SK-MEL-5 (cell line): ENCODE data around the gene RNF31. TPM values are rescaled to one million over a fixed set of nuclear protein-coding genes. Genes with fewer than 3 reads are reported as not detected.
"Not testable (repeated sequence)": the region's sequence is repeated elsewhere in the genome, so short reads cannot be mapped to it uniquely, and the experiment has no call there.

ENCODE experiments used
- DNase-seq: peaks from one replicate; pipeline ENCODE4 v3.0.0-alpha.2; 2016; ENCODE audit warnings: low read depth, low spot score
- in situ Hi-C: cut with HindIII; loops from 2 replicates; pipeline ENCODE4 v1.10.0; 2016; ENCODE audit warnings: low sequenced_read_pairs, high pct_unique_total_duplicates, low pct_unique_long_range_greater_than_20kb
- total RNA-seq: library from RNA; depleted of rRNA; stranded (reverse); fragments of >200 nt; shearing (Covaris generic); gene quantifications from 2 replicates; pipeline ENCODE4 v1.2.3, GENCODE V29; 2014

The RNF31 gene
- total RNA-seq, 1 experiment from 2014 or later: 47.2 TPM

DNA sequence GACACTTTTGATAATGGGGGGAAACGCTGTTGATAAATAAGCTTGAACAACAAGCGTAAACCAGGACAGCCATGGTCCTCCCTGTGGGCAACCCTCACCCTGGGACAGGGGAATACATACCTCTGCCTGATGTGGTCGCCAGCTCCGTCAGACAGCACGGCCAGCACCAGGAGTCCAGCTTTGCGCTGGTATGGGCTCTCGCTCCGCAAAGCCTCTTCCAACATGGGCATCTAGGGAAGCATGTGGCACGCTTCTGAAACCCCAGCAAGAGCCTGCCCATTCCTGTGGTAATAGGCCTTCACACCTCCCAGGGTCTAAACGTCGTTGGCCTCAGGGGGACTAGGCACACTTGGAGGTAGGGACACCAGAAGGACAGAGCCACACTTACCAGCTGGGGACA lies 38.4 kb downstream of the RNF31 start:
- no peak for DNase-seq
- in situ Hi-C loops: no loop called here

GRCh38 chr14:24186831-24187538 lies 39.7 kb downstream of the RNF31 start:
- no peak for DNase-seq
- in situ Hi-C loops: no loop called here

DNA sequence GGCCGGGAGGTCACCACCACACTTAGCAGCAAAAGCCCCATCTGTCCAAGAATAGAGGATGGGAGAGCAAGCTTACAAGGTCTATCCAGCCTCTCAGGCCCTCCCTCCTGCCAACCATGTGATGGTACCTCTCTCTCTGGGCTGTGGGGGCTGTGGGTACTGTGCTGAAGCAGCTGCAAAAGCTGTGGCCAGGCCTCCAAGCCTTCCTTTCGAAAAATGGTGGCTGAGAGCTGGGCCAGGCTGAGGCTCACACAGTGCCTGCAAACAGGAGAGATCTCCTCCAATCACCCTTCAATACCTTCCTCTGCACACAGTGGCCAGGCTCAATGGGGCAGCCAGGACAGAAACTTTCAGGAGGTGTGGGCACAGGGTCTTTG lies 40.2 kb downstream of the RNF31 start:
- in situ Hi-C loops: no loop called here
- DNase-seq: no peak

DNA sequence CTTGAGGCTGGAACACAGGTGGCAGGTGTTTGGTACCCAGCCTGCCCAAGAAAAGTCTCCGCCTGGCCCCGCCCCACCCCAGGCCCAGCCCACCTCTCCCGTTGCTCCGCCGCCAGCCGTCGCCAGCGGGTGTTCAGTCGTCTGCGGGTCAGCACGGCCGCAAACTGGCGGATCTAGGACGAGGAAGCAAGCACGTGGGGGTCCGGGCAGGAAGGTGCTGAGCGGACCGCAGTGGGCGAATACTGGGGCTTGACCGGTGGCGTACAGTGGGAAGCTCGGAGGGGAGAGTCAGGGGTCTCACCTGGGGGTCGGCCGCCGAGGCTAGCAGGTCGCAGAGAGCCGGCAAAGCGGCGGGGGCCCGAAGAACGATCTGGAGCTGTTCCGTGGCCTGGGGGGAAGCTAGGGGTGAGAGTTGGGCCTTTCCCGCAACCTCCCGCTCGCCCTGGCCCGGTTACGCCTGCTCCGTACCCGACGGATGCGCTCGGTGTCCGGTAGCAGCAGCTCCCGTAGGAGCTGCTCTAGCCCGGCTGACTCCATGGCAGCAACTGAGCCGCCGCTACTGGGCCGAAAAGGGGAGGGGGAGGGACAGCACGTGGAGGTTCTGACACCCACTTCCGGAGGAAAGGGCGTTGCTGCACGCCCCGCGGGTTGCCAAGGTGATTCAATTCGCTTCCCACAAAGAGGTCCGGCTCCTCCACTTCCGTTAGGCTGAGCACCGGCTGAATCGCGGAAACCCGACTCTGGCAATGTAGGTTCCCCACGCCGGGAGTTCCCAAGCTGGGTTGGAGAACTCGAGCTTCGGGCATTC lies 41.2 kb downstream of the RNF31 start, which contains the start of gene IPO4:
TSS of gene IPO4 (minus strand) at position 566 of the 808 bp plus-strand sequence. CDS start at position 537, 29 bp downstream.
- in situ Hi-C loops: no loop called here
- peak; percentile 96 for DNase-seq

GRCh38 chr14:24189059-24189375 lies 41.7 kb downstream of the RNF31 start:
- in situ Hi-C loops: no loop called here
- DNase-seq: no peak

DNA sequence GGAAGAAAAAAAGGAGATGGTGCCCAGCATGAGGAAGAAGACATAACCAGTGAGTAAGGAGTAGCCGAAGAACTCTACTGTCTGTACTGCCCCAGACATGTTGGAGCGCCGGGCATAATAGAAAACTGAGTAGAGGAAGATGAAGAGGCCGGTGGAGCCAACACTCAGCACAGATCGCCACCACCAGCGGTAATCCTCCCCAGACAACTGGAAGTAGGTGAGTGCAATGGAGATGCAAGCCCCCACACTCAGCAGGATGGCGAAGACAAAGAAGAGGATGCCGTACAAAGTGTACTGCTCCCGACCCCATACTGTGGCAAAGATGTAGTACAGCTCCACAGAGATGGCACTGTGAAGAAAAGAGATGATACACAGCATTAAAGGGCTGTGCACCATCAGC lies 42.2 kb downstream of the RNF31 start:
- no peak for DNase-seq
- in situ Hi-C loops: no loop called here

- in situ Hi-C loops: no loop called here
- no peak for DNase-seq
Measured at GRCh38 chr14:24190416-24190815, 43.1 kb downstream of the RNF31 start.

GRCh38 chr14:24192933-24193332 lies 45.6 kb downstream of the RNF31 start:
- DNase-seq: no peak
- in situ Hi-C loops: no loop called here

- in situ Hi-C loops: no loop called here
- no peak for DNase-seq
Measured at GRCh38 chr14:24194186-24194872, 47.0 kb downstream of the RNF31 start.

DNA sequence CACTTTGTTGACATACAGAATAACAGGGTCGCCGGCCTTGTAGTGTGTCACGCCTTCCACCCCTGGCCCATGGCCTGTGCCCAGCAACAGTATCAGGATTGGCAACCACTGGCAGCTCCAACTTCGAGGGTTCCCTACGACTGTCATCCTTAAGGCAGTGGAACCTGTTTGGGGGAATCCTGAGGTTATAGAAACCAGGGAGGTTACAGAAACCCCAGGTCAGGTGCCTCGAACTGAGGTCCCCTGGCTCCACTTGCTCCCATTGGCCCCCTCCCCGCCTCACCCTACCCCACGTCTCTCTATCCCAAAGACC lies 47.5 kb downstream of the RNF31 start:
- in situ Hi-C loops: no loop called here

DNA sequence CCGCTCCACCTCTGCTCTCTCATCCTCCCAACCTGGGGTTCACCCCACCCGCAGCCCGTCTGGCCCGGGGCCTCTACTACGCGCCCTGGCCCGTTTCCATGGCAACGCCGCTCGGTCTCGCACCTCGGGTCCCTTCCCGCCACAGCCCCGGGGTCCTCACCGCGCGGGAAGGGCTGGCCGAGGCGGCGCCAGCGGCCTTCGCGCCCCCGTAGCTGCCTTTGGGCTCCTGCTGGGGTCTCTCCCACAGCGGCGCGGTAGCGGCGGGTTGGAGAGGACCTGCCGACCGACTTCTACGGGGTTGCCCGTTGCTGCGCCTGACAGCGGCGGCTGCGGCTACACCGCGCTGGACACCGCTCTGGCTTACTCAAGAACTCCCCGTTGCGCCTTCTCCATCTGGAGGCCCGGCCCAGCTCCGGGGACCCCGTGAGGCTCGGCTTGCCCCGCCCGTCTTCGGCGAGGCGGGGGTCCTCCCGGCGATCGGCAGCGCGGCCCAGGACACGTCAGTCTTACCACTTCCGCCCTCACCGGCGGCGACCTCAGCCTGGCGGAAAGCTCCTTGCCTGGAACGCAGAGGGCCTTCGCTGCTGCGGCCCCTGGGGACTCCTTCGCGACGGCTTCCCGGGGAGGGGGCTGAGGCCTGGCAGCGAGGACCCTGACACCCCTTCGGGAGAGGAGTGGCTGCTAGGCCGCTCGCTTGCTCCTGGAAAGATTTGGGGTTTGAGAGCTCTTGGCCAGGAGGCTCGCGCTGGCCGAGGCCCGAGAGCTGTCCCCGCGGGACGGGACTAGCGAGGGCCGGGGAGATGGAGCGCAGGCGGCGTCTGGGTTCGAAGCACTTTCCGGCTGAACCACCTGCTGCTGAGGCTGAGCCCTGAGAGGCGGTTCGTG lies 48.1 kb downstream of the RNF31 start, which contains the start of gene TM9SF1:
TSS of gene TM9SF1 (minus strand) at position 256 of the 885 bp plus-strand sequence. CDS start 422 bp downstream, outside the sequence.
- in situ Hi-C loops: no loop called here
- peak; percentile 77 for DNase-seq

More for the DNA sequence above, 47.5 kb downstream of the RNF31 start:
- no peak for DNase-seq

DNA sequence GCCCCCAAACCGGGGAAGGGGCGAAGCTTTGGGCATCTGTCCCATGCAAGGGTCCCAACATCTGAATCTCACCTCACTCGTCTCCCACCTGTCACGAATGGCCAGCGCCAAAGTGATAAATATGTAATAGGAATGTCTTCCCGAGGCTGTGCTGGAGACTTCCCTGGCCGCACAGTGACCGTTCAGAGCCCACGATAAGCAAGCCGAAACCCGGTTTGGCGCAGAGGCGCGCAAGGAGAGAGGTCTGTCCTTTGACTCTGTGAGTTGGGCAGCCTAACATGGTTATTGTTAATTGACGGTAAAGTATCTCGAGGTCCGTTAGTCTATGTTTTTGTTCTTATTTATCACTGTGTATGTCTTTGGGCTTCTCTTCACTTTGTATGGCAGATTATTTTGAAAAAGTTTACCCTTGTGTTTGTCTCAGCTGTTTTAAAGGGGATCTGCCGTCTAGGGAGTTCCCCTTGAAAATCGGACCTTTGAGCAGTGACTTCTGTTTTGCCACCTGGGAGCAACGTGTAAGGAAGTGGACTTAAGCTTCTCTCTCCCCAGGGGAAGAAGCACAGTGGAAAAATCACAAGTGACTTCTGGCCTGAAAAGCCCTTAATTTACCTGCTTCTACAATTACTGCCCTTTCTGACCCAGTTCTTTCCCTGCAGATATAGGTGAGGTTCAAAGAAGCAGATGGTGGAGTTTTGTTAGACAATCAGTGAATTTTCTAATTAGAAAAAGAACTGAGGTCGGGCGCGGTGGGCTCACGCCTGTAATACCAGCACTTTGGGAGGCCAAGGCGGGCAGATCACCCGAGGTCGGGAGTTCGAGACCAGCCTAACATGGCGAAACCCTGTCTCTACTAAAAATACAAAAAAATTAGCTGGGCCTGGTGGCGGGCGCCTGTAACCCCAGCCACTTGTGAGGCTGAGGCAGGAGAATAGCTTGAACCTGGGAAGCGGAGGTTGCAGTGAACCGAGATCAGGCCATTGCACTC lies 49.1 kb downstream of the RNF31 start:
- in situ Hi-C loops: no loop called here
- no peak for DNase-seq

DNA sequence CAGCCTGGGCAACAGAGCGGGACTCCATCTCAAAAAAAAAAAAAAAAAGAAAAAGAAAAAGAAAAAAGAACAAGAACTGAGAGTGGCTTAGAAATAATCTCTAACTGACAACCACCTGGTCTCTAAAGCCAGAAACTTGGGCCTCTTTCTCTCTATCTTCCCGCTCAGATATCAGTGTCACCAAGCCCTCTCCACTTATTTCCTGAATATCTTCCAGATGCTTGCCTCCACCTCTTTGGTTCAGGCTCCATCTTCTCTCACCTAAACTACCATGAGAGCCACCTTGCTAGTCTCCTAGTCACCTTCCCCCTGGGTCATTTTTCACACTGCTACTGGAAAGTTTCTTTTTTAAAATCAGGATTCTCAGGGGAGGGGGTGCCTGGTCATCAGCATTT lies 49.8 kb downstream of the RNF31 start:
- no peak for DNase-seq
- in situ Hi-C loops: no loop called here

DNA sequence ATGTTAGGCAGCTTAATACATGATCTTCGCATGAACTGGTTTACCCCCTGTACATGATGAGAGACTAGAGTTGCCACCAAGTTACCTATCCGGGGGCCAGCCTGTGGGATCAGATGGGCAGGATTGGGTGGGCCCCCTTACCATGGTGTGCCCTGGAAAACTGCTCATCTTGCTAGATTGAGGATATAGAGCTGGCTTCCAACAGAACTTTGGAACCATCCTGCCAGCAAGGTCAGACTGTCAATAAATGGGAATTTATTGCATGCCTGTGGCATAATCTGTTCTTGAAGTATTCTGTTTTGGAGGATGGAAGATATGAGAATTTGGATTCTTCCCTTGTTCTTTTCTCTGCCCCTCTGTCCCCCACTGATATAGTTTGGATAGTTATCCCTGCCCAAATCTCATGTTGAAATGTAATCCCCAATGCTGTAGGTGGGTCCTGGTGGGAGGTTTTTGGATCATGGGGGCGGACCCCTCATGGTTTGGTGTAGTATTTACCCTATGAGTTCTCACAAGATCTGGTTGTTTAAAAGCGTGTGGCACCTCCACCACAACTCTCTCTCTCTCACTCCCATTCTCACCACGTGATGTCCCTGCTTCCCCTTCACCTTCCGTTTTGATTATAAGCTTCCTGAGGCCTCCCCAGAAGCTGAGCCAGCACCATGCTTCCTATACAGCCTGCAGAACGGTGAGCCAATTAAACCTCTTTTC lies 51.7 kb downstream of the RNF31 start:
- DNase-seq: no peak
- in situ Hi-C loops: no loop called here

DNA sequence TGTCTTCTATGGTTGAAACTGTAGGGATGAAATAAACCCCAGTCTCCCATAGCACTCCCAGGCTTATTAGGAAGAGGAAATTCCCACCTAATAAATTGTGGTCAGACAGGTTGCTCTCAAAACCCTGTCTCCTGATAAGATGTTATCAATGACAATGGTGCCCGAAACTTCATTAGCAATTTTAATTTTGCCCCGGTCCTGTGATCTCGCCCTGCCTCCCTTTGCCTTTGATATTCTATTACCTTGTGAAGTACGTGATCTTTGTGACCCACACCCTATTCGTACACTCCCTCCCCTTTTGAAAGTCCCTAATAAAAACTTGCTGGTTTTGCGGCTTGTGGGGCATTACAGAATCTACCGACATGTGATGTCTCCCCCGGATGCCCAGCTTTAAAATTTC lies 55.2 kb downstream of the RNF31 start:
- DNase-seq, in situ Hi-C loops: not testable (repeated sequence)

- in situ Hi-C loops, DNase-seq: not testable (repeated sequence)
Measured at GRCh38 chr14:24203249-24203886, 56.1 kb downstream of the RNF31 start.
